Measurements from ENCODE around the gene SCML2.
"Not testable (repeated sequence)": the region's sequence is repeated elsewhere in the genome, so short reads cannot be mapped to it uniquely, and the experiment has no call there.

DNA sequence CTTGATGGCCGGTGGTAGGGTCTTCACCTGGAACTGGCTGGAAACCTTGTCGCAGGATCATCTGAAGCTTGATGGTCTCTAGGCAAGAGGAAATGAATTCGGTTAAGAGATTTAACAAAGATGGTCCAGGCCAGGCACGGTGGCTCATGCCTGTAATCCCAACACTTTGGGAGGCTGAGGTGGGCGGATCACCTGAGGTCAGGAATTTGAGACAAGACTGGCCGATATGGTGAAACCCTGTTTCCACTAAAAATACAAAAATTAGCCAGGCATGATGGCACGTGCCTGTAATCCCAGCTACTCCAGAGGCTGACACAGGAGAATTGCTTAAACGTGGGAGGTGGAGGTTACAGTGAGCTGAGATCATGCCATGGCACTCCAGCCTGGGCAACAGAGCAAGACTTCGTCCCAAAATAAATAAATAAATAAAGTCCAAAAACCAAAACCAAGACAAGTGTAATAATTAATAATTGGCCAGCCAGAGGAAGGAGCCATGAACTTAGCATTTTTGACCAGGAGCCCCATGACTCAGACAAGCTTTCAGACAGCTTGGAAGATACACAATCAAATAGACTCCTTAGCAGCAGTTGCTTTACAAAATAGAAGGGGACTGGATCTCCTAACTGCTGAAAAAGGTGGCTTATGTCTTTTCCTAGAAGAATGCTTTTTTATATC lies 20.8 kb upstream of the SCML2 start:
- TF ChIP-seq POLR2A (IDR thresholded peaks at IDR 0.05); CTCF (IDR thresholded peaks at IDR 0.05); POLR2AphosphoS5 (IDR thresholded peaks at IDR 0.05; ENCODE audit: insufficient read depth in 1 of 2, low read depth in 1 of 2): not testable (repeated sequence)
